Measurements from ENCODE around the gene ITPR2. TPM values are rescaled to one million over a fixed set of nuclear protein-coding genes. Genes with fewer than 3 reads are reported as not detected.

Gene ITPR2
- total and polyA plus RNA-seq, 2 of the 13 experiments (the other 11 are each of a cell fraction or from before 2014, with no cell fraction given): 31.9 to 81.9 TPM

DNA sequence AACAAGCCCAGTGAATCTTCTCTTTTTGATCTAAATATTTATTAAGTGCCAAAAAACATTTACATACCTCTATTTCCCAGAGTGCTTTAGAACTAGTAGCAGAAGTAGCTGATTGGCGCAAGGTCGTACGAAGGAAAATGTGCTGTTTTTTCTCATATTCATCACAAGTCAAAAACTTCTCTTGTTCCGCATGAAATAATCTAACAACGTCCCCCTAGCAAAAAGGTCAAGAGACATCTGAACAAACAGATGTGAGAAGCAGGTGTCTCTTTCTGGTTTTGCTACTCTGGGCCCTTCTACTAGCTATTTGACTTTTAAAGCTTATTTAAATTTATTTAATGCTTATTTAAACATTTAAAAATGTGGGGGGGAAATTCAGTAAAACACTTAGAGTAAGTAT is 117.8 kb downstream of the ITPR2 start:
- BruUV-seq (replicated peaks): no TSS peak
- Histone ChIP-seq H4K20me1 (ENCODE audit: insufficient read depth, low read length) (no peaks in the 10 kb centered on the region), H3K27ac (ENCODE audit: extremely low read length, insufficient read depth, low read length) (no peak overlapping the region), H3K4me3 (replicated peaks in 1 of 3; ENCODE audit: insufficient read depth in 1 of 3, low read depth in 2 of 3, low read length in 3 of 3) (no peak overlapping the region), H2AFZ (ENCODE audit: low read length) (no peak overlapping the region), H3K4me1 (ENCODE audit: insufficient read depth, low read length) (no peaks in the 10 kb centered on the region), H3K27me3 (ENCODE audit: control insufficient read depth in 1 of 2, insufficient read depth in 2 of 2, low read length in 2 of 2) (no peaks in the 10 kb centered on the region), H3K9me3 (ENCODE audit: low read length) (no peaks in the 10 kb centered on the region), H3K36me3 (replicated peaks in 1 of 2; ENCODE audit: control insufficient read depth in 1 of 2, insufficient read depth in 2 of 2, low read length in 2 of 2) (peaks cover 26 to 80% of the 10 kb centered on the region in 2 experiments), H3K79me2 (ENCODE audit: insufficient read depth, low read length) (no peaks in the 10 kb centered on the region), H3K9ac (ENCODE audit: insufficient read depth, low read depth, low read length) (no peak overlapping the region), H3K4me2 (ENCODE audit: low read depth, low read length) (no peak overlapping the region)
- intact Hi-C loops (cut with micrococcal nuclease; ENCODE audit: unreplicated experiment): loop anchor here (10.0 kb wide), 1 partner anchor 50 kb away; no protein-coding TSS in a partner anchor
- DNase-seq (ENCODE audit: low spot score) (no peak), ATAC-seq (no peak), FAIRE-seq (no peak)
- WGBS (ENCODE audit: low lambda C conversion rate): 97% methylated on average over 5 of the region's 5 CpGs
- CTCF ChIA-PET (ENCODE audit: low intra/inter-chr PET ratio, low total read pairs): no interaction called here
- POLR2A ChIA-PET: no interaction called here
- TF ChIP-seq CENPBD1 (CRISPR knock-in tag; IDR thresholded peaks at IDR 0.05; ENCODE audit: borderline replicate concordance, low read depth) (no peak), MIXL1 (CRISPR knock-in tag; IDR thresholded peaks at IDR 0.05) (no peak), TAF15 (IDR thresholded peaks at IDR 0.05; ENCODE audit: low read depth, low read length, poor library complexity, severe bottlenecking) (no peak), ZNF674 (CRISPR knock-in tag; IDR thresholded peaks at IDR 0.05; ENCODE audit: low read depth) (no peak)
- in situ Hi-C loops (cut with HindIII; ENCODE audit: extremely low pct_ligation_motif_present, low pct_unique_long_range_greater_than_20kb): no loop called here

- CTCF ChIA-PET (ENCODE audit: low intra/inter-chr PET ratio, low total read pairs): no interaction called here
- no peak for ATAC-seq
- FAIRE-seq: peak; percentile 26
Measured at GRCh38 chr12:26713885-26714383, 119.1 kb downstream of the ITPR2 start.

More at GRCh38 chr12:26713885-26714383, 119.1 kb downstream of the ITPR2 start:
- H3K27ac ChIP-seq (ENCODE audit: extremely low read length, insufficient read depth, low read length): no peak overlapping the region
- H3K9me3 ChIP-seq (ENCODE audit: low read length): no peaks in the 10 kb centered on the region
- POLR2A ChIA-PET: no interaction called here
- TF ChIP-seq, protein P1, sequence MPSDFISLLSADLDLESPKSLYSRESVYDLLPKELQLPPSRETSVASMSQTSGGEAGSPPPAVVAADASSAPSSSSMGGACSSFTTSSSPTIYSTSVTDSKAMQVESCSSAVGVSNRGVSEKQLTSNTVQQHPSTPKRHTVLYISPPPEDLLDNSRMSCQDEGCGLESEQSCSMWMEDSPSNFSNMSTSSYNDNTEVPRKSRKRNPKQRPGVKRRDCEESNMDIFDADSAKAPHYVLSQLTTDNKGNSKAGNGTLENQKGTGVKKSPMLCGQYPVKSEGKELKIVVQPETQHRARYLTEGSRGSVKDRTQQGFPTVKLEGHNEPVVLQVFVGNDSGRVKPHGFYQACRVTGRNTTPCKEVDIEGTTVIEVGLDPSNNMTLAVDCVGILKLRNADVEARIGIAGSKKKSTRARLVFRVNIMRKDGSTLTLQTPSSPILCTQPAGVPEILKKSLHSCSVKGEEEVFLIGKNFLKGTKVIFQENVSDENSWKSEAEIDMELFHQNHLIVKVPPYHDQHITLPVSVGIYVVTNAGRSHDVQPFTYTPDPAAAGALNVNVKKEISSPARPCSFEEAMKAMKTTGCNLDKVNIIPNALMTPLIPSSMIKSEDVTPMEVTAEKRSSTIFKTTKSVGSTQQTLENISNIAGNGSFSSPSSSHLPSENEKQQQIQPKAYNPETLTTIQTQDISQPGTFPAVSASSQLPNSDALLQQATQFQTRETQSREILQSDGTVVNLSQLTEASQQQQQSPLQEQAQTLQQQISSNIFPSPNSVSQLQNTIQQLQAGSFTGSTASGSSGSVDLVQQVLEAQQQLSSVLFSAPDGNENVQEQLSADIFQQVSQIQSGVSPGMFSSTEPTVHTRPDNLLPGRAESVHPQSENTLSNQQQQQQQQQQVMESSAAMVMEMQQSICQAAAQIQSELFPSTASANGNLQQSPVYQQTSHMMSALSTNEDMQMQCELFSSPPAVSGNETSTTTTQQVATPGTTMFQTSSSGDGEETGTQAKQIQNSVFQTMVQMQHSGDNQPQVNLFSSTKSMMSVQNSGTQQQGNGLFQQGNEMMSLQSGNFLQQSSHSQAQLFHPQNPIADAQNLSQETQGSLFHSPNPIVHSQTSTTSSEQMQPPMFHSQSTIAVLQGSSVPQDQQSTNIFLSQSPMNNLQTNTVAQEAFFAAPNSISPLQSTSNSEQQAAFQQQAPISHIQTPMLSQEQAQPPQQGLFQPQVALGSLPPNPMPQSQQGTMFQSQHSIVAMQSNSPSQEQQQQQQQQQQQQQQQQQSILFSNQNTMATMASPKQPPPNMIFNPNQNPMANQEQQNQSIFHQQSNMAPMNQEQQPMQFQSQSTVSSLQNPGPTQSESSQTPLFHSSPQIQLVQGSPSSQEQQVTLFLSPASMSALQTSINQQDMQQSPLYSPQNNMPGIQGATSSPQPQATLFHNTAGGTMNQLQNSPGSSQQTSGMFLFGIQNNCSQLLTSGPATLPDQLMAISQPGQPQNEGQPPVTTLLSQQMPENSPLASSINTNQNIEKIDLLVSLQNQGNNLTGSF (CRISPR knock-in tag; IDR thresholded peaks at IDR 0.05): no peak
- TF ChIP-seq RBM22 (optimal IDR thresholded peaks at IDR 0.05; ENCODE audit: low read length): peak; percentile 48
- H3K27me3 ChIP-seq (ENCODE audit: control insufficient read depth in 1 of 2, insufficient read depth in 2 of 2, low read length in 2 of 2): no peaks in the 10 kb centered on the region
- no peak overlapping the region for H3K4me3 ChIP-seq (replicated peaks in 1 of 3; ENCODE audit: insufficient read depth in 1 of 3, low read depth in 2 of 3, low read length in 3 of 3)
- 97% methylated on average over 8 of the region's 8 CpGs for WGBS (ENCODE audit: low lambda C conversion rate)
- no peak overlapping the region for H3K4me2 ChIP-seq (ENCODE audit: low read depth, low read length)
- DNase-seq (ENCODE audit: low spot score): no peak
- in situ Hi-C loops (cut with HindIII; ENCODE audit: extremely low pct_ligation_motif_present, low pct_unique_long_range_greater_than_20kb): no loop called here
- no peak overlapping the region for H2AFZ ChIP-seq (ENCODE audit: low read length)
- peaks cover 28 to 81% of the 10 kb centered on the region in 2 experiments for H3K36me3 ChIP-seq (replicated peaks in 1 of 2; ENCODE audit: control insufficient read depth in 1 of 2, insufficient read depth in 2 of 2, low read length in 2 of 2)
- no TSS peak for BruUV-seq (replicated peaks)
- no peaks in the 10 kb centered on the region for H3K79me2 ChIP-seq (ENCODE audit: insufficient read depth, low read length)
- no peaks in the 10 kb centered on the region for H3K4me1 ChIP-seq (ENCODE audit: insufficient read depth, low read length)
- intact Hi-C loops (cut with micrococcal nuclease; ENCODE audit: unreplicated experiment): loop anchor here (10.0 kb wide), 1 partner anchor 51 kb away; no protein-coding TSS in a partner anchor
- no peak overlapping the region for H3K9ac ChIP-seq (ENCODE audit: insufficient read depth, low read depth, low read length)
- no peaks in the 10 kb centered on the region for H4K20me1 ChIP-seq (ENCODE audit: insufficient read depth, low read length)
